MM.1S (cell line): ENCODE data around the gene STRC.
"Not testable (repeated sequence)": the region's sequence is repeated elsewhere in the genome, so short reads cannot be mapped to it uniquely, and the experiment has no call there.

Experiments used
- EZH2 ChIP-seq: fragments of 300-600 bp; sonication (generic); optimal IDR thresholded peaks from 2 replicates; pipeline ENCODE3; 2017; ENCODE audit warnings: low read depth, mild to moderate bottlenecking, antibody characterized with exemption, low read length, mixed read lengths
- EZH2phosphoT487 ChIP-seq: fragments of 300-600 bp; sonication (generic); IDR thresholded peaks from 2 replicates; pipeline ENCODE4 v1.6.1; 2018; ENCODE audit warnings: antibody characterized with exemption, low read length
- TF ChIP-seq, protein P1 (sequence below): fragments of 300-600 bp; sonication (generic); IDR thresholded peaks from 2 replicates; pipeline ENCODE4 v1.5.1; 2016; ENCODE audit warnings: antibody characterized with exemption, low read length, mixed read lengths

DNA sequence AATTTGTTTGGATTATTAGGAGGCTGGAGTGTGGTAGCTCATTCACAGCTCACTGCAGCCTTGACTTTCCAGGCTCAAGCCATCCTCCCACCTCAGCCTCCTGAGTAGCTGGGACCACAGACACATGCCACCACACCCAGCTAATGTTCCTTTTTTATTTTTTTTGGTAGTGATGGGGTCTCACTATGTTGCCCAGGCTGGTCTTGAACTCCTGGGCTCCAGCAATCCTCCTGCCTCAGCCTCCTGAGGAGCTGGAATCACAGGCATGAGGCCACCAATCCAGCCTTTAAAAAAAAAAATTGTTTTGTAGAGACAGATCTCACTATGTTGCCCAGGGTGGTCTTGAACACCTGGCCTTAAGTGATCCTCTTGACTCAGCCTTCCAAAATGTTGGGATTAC is 8.3 kb upstream of the STRC start:
- TF ChIP-seq, protein P1, sequence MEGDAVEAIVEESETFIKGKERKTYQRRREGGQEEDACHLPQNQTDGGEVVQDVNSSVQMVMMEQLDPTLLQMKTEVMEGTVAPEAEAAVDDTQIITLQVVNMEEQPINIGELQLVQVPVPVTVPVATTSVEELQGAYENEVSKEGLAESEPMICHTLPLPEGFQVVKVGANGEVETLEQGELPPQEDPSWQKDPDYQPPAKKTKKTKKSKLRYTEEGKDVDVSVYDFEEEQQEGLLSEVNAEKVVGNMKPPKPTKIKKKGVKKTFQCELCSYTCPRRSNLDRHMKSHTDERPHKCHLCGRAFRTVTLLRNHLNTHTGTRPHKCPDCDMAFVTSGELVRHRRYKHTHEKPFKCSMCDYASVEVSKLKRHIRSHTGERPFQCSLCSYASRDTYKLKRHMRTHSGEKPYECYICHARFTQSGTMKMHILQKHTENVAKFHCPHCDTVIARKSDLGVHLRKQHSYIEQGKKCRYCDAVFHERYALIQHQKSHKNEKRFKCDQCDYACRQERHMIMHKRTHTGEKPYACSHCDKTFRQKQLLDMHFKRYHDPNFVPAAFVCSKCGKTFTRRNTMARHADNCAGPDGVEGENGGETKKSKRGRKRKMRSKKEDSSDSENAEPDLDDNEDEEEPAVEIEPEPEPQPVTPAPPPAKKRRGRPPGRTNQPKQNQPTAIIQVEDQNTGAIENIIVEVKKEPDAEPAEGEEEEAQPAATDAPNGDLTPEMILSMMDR = not testable (repeated sequence)
- not testable (repeated sequence) for TF ChIP-seq EZH2, EZH2phosphoT487
